HG03520 (cell line): Measurements from ENCODE around the gene SHISA9.

Source experiments
- ATAC-seq: cut with Tn5 transposase; IDR thresholded peaks from one replicate; pipeline ENCODE4 v1.9.1; 2021; ENCODE audit warnings: mild to moderate bottlenecking, moderate library complexity; ENCODE audit not compliant: unreplicated experiment

Gene SHISA9

DNA sequence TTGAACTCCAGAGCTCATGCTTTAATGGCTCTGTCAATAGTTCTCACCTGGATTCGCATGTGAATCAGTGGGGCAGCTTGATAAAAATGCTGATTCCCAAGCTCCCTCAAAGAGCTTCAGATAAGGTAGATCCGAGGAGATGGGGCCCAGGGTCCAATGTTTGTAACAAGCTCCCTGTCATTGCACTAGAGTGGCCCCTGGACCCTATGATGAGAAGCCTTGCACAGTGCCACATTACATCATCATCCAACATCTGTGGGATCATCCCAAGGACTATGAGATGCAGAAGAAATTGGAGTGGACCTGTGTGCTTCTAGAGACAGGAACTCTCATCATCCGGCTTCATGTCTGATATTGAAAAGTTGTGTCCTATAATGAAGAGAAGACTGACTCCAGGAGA is 340.8 kb downstream of the SHISA9 start:
- no peak for ATAC-seq

DNA sequence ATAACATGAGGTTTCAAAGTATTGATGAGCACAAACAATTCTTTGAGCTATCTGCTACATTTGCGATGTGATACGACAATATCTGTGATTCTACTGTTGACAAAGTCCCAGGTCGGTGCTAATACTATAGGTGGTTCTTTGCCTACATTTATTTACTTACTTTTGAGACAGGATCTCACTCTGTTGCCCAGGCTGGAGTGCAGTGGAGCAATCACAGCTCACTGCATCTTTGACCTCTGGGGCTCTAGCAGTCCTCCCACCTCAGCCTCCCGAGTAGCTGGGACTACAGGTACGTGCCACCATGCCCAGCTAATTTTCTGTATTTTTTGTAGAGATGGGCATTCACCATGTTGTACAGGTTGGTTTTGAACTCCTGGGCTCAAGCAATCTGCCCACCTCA is 343.4 kb downstream of the SHISA9 start:
- no peak for ATAC-seq

GRCh38 chr16:13245713-13246377 is 344.4 kb downstream of the SHISA9 start:
- no peak for ATAC-seq

DNA sequence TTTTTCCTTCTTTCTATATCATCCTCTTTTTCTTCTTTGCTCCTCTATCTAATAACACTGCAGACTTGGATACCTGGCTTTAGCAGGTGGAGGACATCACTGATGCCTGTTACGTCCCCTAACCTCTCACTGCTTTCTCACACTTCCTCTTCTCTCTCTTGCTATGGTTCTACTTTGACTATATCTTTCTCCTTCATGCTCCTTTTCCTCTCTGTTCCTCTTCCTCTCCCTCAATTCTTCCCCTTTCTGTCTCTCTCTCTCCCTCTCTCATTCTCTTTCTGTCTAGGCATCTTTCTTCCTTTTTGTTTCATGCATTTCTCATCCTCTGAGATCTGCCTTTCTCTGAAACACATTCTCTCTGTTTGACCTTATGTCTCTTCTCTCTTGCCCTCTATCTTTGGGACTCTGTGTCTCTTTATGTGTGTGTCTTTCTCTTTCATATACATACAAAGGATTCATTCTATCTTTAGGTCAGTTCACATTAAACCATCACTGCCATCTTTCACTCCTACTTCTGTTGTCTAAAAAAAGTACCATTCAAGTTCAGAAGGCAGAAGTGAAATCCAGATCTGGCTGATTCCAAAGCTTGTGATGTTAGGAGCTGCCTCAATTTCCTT is 353.7 kb downstream of the SHISA9 start:
- ATAC-seq = no peak

DNA sequence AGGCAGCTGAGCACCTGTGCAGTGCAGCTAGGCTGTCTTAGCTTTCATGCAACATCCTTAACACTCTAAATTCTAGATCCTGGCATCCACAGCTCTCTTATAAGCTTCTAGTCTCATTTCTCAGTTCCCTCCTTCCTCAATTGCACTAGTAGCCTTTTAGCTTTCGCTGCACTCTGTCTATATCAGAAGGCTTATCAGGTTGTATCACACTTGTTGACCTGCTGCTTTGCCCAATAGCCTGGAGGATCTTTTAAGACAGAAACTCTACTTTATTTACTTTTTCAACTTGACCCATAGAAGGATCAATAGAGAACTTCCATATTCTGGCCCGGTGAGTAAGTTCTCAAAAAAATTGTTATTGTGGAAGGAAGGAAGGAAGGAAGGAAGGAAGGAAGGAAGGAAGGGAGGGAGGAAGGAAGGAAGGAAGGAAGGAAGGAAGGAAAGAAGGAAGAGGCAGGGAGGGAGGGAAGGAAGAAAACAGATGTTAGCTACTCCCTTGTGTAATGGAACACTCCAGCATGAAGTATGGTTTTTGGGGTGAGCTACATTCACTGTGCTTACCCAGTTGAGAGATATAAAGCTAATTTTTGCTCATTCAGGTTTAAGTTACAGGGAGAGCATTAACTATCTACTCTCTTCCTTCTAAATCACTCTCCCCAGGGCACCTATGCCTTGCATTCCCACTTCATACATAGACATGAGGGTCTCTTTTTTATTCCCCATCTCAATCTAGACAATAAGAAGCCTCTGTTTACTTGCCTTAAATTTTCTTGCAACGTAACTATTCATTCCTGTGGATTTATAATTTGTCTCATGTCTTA is 361.1 kb downstream of the SHISA9 start:
- ATAC-seq = no peak

DNA sequence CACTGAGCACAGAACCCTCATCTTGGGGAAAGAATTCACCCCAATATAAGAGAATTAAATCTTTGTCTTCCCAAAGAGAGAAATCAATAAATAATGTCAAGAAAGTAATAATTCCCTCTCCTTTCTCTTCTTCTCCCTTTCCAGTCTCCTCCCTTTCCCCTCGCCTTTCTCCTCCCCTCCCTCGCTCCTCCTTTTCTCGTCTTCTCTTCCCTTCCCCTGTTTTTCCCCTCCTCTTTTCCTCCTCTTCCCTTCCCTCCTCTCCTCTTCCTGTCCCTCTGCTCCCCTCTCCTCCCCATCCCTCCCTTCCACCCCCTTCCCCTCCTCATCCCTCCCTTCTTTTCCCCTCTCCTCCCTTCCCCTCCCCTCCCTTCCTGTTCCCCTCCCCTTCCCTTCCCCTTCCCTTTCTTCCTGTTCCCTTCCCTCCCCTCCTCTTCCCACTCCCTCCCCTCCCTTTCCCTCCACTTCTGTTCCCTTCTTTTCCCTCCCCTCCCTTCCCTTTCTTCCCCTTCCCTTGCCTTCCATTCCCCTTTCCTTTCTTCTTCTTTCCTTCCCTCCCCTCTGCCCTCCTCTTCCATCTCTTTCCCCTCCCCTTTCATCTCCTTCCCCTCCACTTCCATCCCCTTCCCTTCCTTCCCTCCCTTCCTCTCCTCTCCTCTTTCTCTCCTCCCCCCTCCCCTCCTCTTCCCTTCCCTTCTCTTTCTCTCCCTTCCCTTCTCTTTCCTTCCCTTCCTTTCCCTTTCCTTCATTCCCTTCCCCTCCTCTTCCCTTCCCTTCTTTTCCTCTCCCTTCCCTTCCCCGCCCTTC is 363.6 kb downstream of the SHISA9 start:
- no peak for ATAC-seq

- no peak for ATAC-seq
These were observed 368.0 kb downstream of the SHISA9 start for GRCh38 chr16:13269359-13269758.

GRCh38 chr16:13269905-13270528 is 368.6 kb downstream of the SHISA9 start:
- no peak for ATAC-seq

- no peak for ATAC-seq
These were observed 369.2 kb downstream of the SHISA9 start for GRCh38 chr16:13270602-13271001.

DNA sequence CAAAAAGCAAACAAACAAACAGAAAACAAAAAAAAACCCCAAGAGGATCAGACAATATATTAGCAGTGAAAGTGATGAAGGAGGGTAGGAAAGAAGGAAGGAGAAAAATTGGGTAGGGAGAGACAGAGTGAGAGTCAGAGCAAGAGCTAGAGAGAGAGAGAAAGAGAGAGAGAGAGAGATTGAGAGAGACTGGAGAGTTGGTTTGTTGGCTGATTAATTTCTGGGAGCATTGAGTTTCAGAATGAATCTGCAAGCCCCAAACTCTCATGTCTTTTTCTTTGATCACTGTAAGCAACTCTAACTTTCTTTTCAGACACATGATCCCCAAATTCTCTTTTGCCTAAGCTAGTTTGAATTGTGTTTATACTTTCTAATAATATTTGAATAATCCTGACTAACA is 388.1 kb downstream of the SHISA9 start:
- ATAC-seq = no peak
